ENCODE results near the gene TMEM170A.
"Not testable (repeated sequence)": the region's sequence is repeated elsewhere in the genome, so short reads cannot be mapped to it uniquely, and the experiment has no call there.

Gene TMEM170A

DNA sequence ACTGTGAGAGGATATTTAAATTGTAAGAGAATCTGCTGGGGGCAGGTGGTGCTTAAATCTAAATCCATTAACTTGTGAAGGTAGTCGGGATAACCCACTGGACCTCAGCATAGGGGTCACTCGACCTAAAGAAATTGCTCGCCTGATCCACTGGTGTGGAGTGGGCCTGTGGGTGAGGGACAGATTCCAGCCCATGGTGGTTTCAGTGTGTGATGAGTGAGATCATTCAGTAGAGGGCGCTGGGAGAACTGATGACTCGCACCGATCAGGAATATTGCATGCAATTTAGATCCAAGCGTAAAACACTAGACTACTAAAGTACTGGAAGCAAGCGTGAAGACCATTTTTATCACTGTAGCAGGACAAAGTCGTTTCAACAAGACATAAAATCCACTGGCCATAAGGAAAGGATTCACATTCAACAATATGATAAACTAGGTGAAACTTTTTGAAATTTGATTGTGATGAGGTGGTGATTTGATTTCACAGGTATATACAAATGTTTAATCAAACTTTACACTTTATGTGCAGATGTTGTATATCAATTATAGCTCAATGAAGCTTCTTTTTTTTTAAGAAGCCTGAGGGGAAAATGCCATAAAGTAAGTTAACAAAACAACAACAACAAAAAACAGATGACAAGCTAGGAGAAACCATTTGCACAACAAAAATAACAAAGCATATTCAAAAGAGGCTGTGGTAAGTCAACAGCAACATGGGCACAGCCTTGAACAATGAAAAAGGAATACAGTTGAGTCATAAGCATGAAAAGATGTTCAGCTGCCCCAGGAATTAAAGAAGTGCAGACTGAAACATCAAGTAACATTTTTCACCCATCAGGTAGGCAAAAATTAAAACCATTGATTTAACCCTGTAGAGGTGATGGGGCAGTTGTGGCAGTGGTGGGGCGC is 7.5 kb upstream of the TMEM170A start:
- no peak for DNase-seq (ENCODE audit: low spot score)
- Histone ChIP-seq H3K4me3 (no peak overlapping the region), H3K27ac (no peak overlapping the region)
- TF ChIP-seq, protein P1, sequence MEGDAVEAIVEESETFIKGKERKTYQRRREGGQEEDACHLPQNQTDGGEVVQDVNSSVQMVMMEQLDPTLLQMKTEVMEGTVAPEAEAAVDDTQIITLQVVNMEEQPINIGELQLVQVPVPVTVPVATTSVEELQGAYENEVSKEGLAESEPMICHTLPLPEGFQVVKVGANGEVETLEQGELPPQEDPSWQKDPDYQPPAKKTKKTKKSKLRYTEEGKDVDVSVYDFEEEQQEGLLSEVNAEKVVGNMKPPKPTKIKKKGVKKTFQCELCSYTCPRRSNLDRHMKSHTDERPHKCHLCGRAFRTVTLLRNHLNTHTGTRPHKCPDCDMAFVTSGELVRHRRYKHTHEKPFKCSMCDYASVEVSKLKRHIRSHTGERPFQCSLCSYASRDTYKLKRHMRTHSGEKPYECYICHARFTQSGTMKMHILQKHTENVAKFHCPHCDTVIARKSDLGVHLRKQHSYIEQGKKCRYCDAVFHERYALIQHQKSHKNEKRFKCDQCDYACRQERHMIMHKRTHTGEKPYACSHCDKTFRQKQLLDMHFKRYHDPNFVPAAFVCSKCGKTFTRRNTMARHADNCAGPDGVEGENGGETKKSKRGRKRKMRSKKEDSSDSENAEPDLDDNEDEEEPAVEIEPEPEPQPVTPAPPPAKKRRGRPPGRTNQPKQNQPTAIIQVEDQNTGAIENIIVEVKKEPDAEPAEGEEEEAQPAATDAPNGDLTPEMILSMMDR (IDR thresholded peaks at IDR 0.05) = peak; percentile 69

DNA sequence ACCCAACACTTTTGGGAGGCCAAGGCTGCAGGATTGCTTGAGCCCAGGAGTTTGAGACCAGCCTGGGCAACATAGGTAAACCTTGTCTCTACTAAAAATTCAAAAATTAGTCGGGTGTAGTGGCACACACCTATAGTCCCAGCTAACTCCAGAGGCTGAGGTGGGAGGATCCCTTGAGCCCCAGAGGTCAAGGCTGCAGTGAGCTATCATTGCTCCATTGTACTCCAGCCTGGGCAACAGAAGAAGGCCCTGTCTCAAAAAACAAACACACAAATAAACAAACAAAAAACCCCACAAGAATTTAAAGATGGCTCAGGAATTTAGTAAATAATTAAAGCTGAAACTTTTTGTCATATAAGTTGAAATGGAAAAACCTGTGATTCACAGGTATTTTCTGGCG is 2.3 kb upstream of the TMEM170A start:
- no peak for DNase-seq (ENCODE audit: low spot score)
- Histone ChIP-seq H3K27ac (no peak overlapping the region), H3K4me3 (no peak overlapping the region)
- TF ChIP-seq, protein P1 (IDR thresholded peaks at IDR 0.05) = no peak

- not testable (repeated sequence) for DNase-seq (ENCODE audit: low spot score)
- H3K27ac ChIP-seq = peak overlapping the region; percentile 74 to 98
Measured at GRCh38 chr16:75463389-75464121, 934 bp downstream of the TMEM170A start.

DNA sequence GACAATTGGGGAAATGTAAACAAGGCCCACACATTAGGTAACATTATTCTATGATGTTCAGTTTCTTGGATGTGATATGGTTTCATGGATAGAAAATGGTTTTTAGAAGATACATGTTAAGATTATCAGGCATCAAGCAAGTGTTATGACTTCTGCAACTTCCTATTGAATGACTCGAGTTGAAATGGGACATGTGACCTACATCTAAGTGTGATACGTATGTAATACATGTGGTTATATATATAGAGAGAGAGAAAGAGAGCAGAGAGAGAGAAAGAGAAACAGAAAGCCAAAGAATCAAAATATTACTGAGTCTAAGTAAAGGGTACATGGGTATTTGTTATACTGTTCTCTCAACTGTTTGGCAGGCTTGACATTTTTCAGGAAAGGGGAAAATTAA is 1.7 kb downstream of the TMEM170A start:
- Histone ChIP-seq H3K4me3 (peak overlapping the region; percentile 87), H3K27ac (no peak overlapping the region)
- DNase-seq (ENCODE audit: low spot score) = no peak
- TF ChIP-seq, protein P1 (IDR thresholded peaks at IDR 0.05) = no peak

More at GRCh38 chr16:75463389-75464121, 934 bp downstream of the TMEM170A start:
- peak overlapping the region; percentile 87 for H3K4me3 ChIP-seq

- Histone ChIP-seq H3K4me3 (no peak overlapping the region), H3K27ac (no peak overlapping the region)
- no peak for DNase-seq (ENCODE audit: low spot score)
- TF ChIP-seq, protein P1 (IDR thresholded peaks at IDR 0.05) = no peak
Measured at GRCh38 chr16:75461575-75461974, 2.9 kb downstream of the TMEM170A start.

GRCh38 chr16:75460446-75460845 is 4.0 kb downstream of the TMEM170A start:
- DNase-seq (ENCODE audit: low spot score) = no peak
- TF ChIP-seq, protein P1 (IDR thresholded peaks at IDR 0.05) = no peak
- H3K27ac ChIP-seq = no peak overlapping the region
- H3K4me3 ChIP-seq = no peak overlapping the region

DNA sequence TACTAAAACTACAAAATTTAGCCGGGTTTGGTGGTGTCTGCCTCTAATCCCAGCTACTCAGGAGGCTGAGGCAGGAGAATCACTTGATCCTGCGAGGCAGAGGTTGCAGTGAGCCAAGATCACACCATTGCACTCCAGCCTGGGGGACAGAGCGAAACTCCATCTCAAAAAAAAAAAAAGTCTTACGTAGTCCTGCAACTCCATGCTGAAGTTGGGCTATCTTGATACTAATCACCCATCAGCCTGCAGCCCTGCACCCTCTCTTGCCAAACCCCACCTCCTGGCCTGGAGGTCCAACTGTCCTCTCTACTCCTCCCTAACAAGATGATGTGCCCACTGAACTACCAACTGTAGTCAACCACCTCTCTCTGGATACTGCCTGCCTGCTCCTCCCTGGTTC is 4.8 kb downstream of the TMEM170A start:
- DNase-seq (ENCODE audit: low spot score) = no peak
- H3K27ac ChIP-seq = no peak overlapping the region
- H3K4me3 ChIP-seq = no peak overlapping the region
- TF ChIP-seq, protein P1 (IDR thresholded peaks at IDR 0.05) = no peak

Measured in coronary artery (tissue), 2 donors.